Middle frontal gyrus (tissue), 1 donor: ENCODE data around the gene CHKA.

Experiments
- DNase-seq: peaks from one replicate; pipeline ENCODE4 v3.0.0-alpha.2; 2015; ENCODE audit warnings: low spot score; ENCODE audit errors: extremely low spot score

The CHKA gene

DNA sequence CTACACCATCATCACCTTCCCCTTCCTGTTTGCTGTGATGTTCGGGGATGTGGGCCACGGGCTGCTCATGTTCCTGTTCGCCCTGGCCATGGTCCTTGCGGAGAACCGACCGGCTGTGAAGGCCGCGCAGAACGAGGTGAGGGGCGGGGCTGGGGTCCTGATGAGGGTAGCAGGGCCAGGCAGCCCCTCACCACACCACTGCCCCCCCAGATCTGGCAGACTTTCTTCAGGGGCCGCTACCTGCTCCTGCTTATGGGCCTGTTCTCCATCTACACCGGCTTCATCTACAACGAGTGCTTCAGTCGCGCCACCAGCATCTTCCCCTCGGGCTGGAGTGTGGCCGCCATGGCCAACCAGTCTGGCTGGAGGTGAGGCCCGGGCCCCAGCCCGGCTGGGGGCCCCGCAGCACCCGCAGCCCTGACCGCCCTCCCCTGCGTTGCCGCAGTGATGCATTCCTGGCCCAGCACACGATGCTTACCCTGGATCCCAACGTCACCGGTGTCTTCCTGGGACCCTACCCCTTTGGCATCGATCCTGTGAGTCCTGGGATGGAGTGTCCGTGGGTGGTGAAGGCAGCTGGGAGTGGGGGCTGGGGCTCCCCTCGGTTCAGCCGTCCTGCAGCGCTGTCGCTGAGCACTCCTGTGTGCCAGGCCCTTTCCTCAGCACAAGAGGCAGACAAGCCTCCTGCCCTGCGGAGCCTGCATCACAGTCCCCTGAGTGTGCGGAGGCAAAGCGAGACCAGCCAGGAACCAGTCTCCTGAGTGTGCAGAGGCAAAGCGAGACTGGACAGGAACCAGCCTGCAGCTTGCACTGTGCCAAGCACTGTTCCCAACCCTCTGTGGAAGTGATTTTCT, 73.5 kb downstream of the CHKA start:
- no peak for DNase-seq

DNA sequence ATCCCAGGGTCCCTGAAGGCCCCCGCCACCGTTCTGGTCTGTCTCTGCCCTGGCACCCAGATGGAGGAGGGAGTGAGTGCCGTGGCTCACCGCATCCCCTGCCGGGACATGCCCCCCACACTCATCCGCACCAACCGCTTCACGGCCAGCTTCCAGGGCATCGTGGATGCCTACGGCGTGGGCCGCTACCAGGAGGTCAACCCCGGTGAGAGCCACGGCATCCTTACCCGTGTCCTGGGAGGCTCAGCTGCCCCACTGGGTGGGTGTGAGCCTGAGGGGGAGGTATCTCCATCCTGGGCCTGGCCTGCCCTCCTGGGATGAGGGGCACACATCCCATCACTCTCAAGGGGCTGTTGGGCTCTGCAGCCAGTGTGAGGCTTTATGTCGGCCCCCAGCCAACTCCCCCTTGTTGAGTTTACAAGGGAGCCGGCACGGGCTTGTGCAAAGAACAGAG, 76.3 kb downstream of the CHKA start:
- DNase-seq = no peak

DNA sequence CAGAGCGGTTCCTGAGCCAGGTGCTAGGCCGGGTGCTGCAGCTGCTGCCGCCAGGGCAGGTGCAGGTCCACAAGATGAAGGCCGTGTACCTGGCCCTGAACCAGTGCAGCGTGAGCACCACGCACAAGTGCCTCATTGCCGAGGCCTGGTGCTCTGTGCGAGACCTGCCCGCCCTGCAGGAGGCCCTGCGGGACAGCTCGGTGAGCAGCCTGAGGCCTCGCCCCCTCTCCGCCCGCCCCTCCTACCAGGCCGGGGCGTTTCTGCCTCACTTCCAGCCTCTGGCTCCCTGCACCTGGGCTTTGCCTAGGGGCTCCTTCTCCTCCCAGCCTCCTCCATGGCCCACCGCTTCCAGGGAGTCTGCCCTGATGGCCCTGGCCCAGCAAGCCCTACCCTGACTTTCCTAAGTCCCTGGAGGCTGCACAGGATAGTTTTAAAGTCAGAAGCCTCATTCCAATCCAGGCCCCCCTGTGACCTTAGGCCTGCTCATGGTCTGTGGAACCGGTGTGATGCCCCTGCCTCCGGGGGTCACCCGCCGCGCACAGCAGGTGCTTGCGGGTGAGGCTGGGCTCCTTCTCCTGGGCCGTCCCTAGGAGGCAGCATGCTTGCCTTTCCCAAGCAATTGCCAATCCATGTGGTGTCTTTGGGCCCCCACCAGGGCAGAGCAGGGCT, 76.9 kb downstream of the CHKA start:
- DNase-seq = no peak

DNA sequence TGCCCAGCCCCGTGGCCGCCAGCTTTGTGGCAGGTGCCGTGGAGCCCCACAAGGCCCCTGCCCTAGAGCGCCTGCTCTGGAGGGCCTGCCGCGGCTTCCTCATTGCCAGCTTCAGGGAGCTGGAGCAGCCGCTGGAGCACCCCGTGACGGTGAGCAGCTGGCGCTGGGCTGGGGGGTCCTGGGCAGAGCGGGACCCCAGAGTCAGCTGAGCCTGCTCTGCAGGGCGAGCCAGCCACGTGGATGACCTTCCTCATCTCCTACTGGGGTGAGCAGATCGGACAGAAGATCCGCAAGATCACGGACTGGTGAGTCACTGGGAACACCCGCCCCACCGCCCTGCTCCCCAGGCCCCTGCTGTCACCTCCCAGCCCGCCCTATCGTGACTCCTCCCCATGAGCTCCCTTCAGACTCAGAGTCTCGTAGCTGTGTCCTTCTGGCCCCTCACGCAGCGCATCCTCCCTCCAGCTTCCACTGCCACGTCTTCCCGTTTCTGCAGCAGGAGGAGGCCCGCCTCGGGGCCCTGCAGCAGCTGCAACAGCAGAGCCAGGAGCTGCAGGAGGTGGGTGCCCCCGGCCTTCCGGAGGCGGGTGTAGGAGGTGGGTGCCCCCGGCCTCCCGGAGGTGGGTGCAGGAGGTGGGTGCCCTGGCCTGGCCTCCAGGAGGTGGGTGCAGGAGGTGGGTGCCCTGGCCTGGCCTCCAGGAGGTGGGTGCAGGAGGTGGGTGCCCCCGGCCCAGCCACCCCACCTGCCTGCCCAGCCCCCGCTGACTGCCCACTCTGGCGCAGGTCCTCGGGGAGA, 77.6 kb downstream of the CHKA start:
- DNase-seq = no peak

DNA sequence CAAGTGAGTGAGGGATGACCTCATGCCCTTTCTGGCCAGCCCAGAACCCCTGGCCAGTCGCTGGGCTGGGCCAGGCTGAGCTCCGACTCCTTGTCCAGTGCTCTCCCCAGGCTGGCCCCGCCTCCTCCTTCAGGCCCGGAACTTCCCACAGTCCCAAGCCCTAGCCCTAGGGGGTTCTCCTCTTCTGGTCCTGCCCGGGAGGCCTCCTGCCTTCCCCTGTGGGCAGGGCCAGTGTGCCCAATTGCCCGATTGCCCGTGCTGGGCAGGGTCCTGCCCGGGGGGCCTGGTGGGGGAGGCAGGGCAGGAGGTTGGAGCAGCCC, 78.2 kb downstream of the CHKA start:
- DNase-seq = no peak

DNA sequence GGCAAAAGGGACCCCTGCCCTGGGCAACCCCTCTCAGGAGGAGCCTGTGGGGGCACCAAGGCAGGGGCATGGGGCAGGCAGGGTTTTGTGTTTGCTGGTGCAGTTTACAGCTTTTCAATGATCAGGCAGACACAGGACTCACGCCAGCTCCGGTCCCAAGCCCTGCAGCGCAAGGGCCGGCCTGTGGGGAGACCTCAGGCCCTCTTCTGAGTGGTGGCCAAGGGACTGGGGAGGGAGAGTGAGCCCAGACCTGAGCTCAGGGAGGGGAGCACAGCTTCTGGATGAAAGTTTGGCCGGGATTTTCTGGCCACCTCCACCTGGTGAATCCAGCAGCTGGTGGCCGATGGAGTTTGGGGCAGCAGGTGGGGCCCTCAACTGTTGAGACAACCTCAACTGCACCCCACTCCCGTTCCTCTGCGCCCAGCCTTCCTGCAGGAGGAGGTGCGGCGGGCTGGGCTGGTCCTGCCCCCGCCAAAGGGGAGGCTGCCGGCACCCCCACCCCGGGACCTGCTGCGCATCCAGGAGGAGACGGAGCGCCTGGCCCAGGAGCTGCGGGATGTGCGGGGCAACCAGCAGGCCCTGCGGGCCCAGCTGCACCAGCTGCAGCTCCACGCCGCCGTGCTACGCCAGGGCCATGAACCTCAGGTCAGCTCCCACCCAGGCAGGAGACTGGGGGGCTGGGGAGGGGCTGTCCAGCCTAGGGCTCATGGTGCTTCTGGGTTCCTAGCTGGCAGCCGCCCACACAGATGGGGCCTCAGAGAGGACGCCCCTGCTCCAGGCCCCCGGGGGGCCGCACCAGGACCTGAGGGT, 78.8 kb downstream of the CHKA start:
- no peak for DNase-seq

DNA sequence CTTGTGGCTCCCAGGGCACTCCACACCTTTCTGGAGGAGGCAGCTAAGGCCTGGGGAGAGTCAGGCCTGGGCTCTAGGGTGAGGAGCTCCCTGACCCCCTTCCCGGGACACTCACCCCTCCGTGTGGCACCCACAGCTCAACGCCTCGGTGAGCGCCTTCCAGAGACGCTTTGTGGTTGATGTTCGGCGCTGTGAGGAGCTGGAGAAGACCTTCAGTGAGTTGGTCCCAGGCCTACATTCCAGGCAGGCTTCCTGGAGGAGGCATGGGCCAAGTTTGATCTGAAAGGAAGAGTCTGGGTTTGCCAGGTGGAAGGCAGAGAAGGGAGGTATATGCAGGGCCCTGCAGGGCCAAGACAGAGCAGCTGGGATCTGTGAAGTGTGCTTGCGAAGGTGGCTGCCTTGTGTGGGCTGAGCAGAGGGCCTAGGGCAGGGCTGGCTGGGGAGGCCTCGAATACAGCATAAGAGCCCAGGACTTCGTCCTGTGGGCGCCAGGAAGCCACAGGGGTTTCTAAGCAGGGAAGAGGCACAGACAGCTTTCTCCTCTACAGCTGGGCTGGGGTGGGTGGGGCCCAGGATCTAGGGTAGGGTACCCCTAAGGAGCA, 79.5 kb downstream of the CHKA start:
- DNase-seq = no peak

DNA sequence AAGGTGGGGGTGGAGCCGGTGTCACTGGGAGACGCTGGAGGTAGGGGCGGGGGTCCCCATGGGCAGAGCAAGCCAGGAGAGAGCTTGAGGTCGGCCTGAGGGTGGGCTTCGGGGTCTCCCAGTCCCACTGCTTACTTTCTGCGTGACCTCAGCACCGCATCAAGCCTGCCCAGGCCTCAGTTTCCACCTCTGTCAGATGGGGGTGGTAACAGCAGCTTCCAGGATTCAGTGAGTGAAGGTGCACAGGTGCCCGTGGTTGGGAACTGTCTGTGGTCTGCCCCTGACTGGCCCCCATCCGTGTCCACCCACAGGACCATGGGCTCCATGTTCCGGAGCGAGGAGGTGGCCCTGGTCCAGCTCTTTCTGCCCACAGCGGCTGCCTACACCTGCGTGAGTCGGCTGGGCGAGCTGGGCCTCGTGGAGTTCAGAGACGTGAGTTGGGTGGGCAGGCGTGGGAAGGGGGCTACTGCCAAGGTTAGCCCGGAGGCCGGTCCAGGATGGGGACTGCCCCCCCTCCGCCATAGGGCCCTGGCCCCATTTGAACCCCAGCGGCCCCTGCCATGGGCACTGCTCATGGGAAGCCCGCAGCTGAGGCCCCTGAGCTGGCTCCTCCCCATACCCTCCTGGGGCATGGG, 80.1 kb downstream of the CHKA start:
- no peak for DNase-seq

DNA sequence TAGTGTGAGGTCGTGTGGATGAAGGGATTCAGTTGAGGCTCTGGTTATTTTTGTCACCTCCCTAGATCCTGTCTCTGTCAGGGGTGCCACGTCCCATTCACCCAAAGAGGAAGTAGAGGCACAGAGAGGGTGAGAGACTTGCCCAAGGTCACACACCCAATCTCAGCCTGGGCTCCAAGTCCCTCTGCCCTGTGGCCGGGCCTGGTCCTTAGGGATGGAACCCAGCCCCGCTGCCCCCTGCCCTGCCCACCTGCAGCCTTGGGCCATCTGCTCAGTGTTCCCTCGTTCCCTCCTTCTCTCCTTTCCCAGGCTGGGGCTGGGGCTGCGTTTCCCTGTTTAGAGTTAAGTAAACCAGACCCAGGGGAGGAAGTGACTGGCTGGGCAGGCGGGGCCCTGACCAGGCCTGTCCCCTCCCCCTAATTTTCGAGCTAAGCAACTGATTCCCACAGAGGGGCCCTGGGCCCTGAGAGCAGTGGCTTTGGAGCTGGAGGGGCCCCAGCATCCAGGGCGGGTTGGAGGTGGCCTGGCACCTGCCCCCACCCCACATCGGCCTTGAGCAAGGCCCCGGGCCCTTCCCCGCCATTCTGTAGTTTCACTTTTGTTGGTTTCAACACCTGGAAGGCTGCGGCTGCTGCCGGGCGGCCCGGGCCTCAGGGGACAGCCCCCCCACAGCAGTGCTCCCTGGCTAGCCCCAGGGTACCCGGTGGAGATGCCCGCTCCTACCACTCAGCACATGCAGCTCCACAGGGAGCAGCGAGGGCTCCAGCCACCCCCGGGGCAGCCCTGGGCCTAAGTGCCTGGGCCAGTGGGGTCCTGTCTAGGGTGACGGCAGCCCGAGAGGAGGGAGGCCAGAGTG, 80.9 kb downstream of the CHKA start:
- no peak for DNase-seq

DNA sequence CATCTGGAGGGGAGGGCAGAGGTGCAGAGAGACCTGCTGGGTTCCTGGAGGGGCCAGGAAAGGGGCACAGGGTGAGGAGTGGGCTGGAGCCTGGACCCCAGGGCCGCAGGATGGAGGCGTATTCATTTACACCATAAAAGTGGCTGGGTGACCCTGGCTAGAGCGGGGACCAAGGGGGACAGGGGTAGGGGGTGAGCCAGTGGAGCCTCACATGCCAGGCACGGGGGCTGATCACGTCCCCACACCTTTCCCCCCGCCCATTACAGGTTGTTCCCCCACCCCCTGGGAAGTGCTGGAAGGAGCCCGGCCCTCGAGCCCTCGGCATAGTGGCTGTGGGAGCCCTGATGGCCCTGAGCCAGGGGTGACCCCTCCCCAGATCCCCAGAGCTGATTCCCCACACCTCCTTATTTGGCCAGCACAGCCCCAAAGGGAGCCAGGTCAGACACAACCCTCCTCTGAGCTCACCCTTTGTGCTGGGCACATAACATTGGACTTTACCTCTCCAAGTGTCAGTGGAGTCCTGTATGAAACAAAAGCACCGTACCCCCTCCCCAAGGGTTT, 81.6 kb downstream of the CHKA start:
- DNase-seq = no peak

DNA sequence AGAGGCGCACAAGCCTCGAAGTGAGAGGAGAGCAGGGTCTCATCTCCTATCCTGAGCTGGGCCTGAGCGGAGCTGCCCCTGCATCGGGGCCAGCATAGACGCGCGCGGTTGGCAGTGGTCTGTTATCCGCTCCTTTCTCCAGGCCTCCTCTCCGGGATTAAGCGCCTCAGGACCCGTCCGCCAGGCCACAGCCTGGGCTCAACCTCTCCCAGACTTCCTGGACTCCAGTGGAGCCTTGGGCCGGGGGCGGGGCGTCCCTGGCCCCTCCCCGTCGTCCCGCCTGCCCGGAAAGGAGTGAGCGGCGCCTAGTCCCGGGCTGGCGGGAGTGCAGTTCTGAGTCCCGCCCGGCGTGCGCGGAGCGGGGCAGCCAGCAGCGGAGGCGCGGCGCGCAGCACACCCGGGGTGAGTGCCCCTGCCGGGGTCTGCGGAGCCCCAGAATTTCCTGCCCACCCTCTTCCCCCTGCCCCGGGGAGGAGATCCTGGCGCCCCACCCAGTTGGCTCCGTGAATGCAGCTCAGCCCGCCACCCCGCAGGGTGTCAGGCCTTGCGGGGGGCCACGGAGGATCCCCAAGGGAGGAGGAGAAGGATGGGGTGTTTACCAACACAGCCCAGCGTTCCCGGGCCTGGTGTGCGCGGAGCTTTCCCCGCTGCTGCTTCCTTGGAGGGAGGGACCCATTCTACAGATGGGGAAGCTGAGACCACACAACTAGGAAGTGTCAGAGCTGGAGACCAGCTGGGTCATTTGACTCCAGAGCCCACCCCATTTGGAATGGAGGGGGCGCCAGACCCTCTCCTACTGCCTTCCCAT, 82.3 kb downstream of the CHKA start, which contains the start of gene TCIRG1:
Gene TCIRG1, plus strand, starts transcription at position 308 of the 808 bp plus-strand sequence. CDS start 2,247 bp downstream, outside the sequence.
- DNase-seq = no peak

DNA sequence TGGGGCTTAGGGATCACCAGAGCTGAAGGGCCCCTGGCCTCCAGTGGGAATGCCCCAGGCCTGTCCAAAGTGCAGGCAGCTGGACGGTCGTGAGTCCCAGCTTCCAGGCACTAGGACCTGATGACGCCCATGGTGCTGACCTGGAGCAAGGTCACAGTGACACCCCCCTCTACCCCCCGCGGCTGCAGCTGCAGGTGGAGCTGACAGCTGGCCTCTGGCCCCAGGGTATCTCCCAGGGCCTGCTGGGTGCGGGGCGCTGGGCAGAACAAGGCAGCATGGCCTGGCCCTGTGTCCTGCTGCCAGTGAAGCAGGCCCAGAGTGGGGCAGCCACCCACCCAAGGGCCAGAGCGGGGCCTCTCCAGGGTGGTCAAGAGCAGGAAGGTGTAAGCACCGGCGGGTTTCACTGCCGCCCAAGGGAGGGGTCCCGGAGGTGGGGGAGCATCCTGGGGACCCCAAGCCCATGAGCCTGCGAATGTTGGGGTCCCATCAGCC, 82.9 kb downstream of the CHKA start:
- DNase-seq = no peak

DNA sequence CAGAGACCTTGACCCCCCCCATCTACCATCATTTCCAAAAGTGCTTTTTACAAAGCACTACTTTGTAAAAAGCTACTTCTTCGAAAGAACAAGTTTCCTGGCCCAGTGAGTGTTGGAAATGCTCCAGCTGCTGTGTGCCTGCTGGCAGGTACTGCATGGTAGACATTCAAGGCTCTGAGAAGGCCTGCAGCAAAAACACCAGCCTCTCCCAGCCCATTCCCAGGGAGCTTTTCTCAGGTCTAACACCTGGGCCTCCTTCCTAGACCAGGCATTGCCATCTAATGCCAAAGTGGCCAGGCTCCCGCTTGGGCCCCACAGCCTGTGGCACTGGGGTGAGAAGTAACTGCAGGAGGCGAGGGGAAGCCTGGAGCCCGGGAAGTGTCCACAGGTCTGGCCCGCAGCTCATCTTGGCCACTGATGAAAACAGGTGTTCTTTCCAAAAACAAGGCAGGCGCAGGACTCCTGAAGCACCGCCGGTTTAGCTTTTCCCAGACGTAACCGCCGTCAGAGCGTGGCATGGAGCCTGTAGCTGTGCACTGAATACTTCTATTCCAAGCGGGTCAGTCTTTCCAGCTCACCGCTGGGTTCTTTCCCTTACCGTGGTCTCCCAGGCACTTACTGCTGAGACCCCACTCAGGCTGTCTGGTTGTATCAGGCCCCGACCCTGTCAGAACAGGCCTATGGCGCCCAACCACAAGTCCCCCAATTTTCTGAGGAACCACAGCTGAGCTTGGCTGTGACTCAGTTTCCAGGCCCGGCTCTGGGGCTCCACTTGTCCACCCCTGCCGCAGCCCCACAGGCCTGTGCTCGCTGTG, 83.6 kb downstream of the CHKA start:
- DNase-seq = no peak

DNA sequence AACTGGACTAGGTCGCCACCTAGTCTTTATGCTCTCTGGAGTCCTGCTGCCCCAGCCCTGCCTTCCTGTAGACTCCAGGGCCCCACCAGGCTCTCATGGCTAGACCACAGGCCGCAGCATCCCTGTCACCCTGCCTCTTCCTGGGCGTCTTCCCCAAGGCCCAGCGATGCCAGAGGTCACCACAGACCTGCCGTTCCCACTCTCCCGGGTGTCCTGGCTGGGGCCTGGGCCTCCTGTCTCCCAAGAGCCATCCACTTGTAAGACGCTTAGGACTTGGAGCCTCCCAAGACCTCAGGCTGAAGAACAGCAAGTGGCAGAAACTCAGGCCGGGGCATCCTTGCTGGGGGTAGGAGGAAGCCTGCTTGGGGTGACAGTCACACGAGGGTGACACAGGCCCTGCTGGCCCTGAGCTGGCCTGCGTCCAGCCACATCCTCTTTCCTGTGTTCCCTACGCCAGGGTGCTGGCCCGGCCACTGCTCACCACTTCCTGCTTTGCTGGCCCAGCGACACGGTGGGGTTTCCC, 84.4 kb downstream of the CHKA start:
- no peak for DNase-seq

DNA sequence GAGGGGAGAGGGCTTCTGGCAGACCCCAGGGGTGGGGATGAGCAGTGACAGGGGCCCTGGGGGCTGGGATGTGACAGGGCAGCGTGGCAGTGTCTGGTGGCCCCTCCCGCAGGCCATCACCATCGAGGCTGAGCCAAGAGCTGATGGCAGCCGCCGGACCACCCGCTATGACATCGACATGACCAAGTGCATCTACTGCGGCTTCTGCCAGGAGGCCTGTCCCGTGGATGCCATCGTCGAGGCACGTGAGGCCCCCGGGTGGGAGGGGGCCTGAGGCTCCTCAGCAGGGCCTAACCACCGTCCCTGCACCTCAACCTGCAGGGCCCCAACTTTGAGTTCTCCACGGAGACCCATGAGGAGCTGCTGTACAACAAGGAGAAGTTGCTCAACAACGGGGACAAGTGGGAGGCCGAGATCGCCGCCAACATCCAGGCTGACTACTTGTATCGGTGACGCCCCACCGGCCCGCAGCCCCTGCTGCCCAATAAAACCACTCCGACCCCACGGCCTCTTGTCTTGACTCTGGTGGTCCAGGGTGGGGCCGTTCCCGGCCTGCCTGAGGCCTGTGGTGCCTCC, 85.0 kb downstream of the CHKA start:
- no peak for DNase-seq

DNA sequence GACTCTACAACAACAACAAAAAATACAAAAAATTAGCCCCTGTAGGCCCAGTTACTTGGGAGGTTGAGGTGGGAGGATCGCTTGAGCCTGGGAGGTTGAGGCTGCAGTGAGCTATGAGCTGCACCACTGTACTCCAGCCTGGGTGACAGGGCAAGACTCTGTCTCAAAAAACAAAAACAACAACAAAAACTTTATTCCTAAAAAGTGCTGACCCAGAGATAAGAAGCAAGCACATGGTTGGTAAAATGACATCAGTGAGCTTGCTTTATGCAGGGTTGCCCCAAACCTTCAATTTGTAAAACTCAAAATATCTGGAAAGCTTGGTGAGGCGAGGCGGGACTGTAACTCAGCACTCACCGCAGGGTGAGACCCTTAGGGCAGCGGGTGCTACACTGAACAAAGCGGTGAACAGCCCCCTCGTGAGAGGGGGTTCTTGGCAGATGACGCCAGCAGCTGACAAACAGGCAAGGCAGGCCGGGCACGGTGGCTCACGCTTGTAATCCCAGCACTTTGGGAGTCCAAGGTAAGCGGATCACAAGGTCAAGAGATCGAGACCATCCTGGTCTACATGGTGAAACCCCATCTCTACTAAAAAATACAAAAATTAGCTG, 85.8 kb downstream of the CHKA start:
- no peak for DNase-seq
